C4-2B (cell line): ENCODE results near the gene COL6A1.

Experiments
- ZFX ChIP-seq: fragments of 450-650 bp; IDR thresholded peaks from 2 replicates; pipeline ENCODE4 v1.6.1; 2017
- TF ChIP-seq, protein P1 (sequence below): fragments of 450-650 bp; conservative IDR thresholded peaks from 2 replicates; pipeline ENCODE4 v1.5.1; 2017; ENCODE audit warnings: mild to moderate bottlenecking

DNA sequence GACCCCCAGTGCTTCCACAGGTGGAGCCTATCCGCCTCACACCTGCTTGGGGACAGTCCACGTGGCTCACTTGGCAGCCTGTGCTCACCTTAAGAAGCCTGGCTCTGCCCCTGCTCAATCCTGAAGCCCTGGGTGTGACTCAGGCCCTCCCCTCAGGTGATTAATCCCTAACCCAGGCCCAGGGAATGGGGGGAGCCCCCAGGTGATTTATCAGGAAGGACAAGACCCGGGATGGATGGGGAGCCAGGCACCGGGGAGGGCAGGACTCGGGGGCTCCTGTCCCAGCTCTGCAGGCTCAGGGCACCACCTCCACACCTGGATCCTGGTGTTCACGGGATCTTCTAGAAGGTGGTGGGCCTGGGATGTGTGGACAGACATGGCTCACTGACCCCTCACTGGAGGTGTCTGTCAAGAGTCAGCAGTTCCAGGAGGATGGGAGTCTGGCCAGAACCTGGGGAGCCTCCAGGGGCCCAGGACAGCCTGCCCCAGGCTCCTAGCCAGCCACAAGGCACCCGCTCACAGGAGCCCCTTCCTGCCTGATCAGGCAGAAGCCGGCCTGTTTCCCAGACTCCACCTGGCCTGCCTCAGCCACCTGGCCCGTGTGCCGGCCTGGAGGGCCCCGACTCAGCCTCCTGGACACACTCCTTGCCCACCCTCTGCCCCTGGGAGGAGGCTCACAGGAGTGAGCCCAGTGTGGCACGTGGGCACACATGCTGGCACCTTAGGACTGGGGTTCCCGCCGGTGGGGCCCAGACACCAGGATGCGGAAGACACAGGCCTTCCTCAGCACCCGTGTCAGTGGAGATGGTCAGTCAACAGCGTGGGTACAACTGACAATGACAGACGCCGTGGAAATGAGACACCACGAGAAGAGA is 38.6 kb upstream of the COL6A1 start:
- TF ChIP-seq, protein P1, sequence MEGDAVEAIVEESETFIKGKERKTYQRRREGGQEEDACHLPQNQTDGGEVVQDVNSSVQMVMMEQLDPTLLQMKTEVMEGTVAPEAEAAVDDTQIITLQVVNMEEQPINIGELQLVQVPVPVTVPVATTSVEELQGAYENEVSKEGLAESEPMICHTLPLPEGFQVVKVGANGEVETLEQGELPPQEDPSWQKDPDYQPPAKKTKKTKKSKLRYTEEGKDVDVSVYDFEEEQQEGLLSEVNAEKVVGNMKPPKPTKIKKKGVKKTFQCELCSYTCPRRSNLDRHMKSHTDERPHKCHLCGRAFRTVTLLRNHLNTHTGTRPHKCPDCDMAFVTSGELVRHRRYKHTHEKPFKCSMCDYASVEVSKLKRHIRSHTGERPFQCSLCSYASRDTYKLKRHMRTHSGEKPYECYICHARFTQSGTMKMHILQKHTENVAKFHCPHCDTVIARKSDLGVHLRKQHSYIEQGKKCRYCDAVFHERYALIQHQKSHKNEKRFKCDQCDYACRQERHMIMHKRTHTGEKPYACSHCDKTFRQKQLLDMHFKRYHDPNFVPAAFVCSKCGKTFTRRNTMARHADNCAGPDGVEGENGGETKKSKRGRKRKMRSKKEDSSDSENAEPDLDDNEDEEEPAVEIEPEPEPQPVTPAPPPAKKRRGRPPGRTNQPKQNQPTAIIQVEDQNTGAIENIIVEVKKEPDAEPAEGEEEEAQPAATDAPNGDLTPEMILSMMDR = no peak
- TF ChIP-seq ZFX = no peak
